M059J (cell line): ENCODE measurements around the gene RPS28. TPM values are rescaled to one million over a fixed set of nuclear protein-coding genes. Genes with fewer than 3 reads are reported as not detected.
"Not testable (repeated sequence)": the region's sequence is repeated elsewhere in the genome, so short reads cannot be mapped to it uniquely, and the experiment has no call there.

Source experiments
- DNase-seq: peaks from one replicate; pipeline ENCODE4 v3.0.0-alpha.2; 2012; ENCODE audit warnings: low read depth
- total RNA-seq: library from RNA; depleted of rRNA; stranded (reverse); fragments of >200 nt; shearing (Covaris generic); gene quantifications from 2 replicates; pipeline ENCODE4 v1.2.3, GENCODE V29; 2014

The RPS28 gene
- total RNA-seq, 1 experiment from 2014 or later, result 179 TPM

- peak; percentile 90 for DNase-seq
These were observed 21.6 kb downstream of the RPS28 start, which contains the start of gene KANK3 for GRCh38 chr19:8342684-8343482. Gene KANK3 (minus strand): TSS chr19:8343262. CDS start chr19:8337828, 5,434 bp downstream.

- DNase-seq, result no peak
These were observed 22.2 kb downstream of the RPS28 start for GRCh38 chr19:8343483-8343844.

DNA sequence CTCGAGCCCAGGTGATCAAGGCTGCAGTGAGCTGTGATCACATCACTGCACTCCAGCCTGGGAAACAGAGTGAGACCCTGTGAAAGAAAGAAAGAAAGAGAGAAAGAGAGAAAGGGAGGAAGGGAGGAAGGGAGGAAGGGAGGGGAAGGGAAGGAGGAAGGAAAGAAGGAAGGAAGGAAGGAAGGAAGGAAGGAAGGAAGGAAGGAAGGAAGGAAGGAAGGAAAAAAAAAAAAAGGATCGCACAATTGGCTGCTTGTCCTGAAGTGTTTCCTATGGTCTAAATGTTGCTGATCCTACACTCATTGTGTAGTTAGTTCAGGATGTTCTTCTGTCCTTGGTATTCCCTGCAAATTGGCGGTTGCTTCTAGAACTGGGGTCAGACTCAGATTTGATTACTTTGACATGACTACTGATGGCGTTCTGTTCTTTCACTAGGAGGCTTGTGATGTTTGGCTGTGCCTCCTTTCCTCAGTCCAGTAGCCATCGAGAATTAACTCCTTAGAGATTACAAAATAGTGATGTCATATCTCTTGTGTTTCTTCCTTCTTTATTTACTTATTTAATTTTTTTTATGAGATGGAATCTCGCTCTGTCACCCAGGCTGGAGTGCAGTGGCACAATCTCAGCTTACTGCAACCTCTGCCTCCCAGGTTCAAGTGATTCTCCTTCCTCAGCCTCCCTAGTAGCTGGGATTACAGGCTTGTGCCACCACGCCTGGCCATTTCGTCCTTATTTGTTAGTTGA is 28.5 kb downstream of the RPS28 start:
- DNase-seq, result not testable (repeated sequence)

DNA sequence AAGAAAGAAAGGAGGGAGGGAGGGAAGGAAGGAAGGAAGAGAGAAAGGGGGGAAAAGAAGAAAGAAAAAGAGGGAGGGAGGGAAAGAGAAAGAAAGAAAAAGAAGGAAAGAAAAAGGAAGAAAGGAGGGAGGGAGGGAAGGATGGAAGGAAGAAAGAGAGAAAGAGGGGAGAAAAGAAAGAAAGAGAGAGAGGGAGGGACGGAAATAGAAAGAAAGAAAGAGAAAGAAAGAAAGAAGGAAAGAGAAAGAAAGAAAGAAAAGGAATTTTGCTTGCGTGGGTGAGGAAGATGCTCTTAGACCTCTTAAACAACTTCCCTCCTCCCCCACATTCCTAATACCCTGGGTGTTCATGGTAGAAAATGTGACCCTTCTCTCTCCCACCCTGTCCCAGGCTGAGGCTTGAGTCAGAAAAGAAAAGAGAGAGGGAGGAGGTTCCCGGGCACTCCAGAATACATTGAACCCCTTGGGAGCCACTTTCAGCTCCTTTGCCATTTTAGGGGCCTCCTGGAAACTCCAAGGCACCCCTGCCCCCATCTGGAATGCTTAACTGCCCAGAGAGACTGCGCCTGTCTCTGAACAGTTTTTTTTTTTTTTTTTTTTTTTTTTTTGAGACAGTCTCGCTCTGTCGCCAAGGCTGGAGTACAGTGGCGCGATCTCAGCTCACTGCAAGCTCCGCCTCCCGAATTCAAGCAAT is 31.0 kb downstream of the RPS28 start:
- DNase-seq, result no peak

GRCh38 chr19:8352845-8353244 is 31.5 kb downstream of the RPS28 start:
- DNase-seq, result not testable (repeated sequence)

DNA sequence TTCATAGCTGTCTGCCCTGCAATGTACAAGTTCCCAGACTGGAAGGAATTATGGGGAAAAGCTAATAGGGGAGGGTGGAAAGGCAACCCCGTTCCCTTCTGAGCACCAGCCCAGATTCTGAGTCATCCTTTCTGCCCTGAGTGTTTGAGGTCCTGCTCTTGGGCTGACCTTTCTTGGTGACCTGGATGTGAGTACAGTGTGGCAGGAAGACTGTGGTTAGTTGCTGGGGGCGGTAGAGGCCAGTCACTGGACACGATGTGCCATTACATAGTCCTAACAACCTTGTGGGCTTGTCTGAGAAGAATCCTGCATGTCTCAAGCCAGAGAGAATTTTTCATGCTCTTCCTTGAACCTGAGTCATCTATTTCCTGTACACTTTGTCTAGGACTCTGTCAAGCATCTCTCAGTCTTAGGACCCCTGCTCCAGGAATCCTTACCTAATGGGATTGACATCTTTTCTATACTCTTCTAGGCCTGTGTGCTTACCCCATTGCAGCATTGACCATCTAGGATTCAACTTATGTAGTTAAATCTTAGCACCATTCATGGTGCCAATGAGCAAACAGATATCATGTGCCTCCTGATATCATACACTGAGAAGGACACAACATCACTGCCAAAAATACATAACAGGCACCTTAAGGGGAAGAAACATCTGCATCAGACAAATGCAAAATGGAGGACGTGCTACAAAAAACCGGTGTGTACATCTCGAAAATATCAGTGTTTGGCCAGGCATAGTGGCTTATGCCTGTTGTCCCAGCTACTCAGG is 34.5 kb downstream of the RPS28 start:
- DNase-seq, result peak; percentile 100

- DNase-seq, result no peak
These were observed 35.8 kb downstream of the RPS28 start for GRCh38 chr19:8357007-8357521.

GRCh38 chr19:8358948-8359347 is 37.7 kb downstream of the RPS28 start:
- no peak for DNase-seq

DNA sequence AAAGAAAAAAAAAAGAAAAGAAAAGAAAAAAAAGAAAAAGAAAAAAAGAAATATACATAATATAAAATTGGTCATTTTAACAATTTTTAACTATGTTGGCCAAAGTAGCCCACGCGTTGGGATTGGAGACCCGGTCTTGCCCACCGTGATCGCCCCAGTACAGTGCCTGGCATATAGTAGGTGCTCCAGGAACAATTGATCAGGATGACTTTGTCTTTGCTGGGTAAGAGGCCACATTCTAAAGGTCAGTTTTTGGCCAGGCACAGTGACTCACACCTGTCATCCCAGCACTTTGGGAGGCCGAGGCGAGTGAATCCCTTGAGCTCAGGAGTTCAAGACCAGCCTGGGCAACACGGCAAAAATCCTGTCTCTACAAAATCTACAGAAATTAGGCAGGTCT is 38.9 kb downstream of the RPS28 start:
- DNase-seq, result no peak

GRCh38 chr19:8361921-8362793 is 40.9 kb downstream of the RPS28 start:
- peak; percentile 99 for DNase-seq

- peak; percentile 55 for DNase-seq
These were observed 42.8 kb downstream of the RPS28 start, which contains the start of gene ANGPTL4 for GRCh38 chr19:8363803-8364771. Gene ANGPTL4 (plus strand): TSS chr19:8364155. CDS start chr19:8364322, 167 bp downstream.

- DNase-seq, result no peak
These were observed 44.9 kb downstream of the RPS28 start for GRCh38 chr19:8366121-8366581.

- no peak for DNase-seq
These were observed 45.6 kb downstream of the RPS28 start for GRCh38 chr19:8366961-8367326.

GRCh38 chr19:8367327-8368001 is 46.2 kb downstream of the RPS28 start:
- peak; percentile 99 for DNase-seq

- DNase-seq, result no peak
These were observed 49.1 kb downstream of the RPS28 start for GRCh38 chr19:8370176-8371010.

DNA sequence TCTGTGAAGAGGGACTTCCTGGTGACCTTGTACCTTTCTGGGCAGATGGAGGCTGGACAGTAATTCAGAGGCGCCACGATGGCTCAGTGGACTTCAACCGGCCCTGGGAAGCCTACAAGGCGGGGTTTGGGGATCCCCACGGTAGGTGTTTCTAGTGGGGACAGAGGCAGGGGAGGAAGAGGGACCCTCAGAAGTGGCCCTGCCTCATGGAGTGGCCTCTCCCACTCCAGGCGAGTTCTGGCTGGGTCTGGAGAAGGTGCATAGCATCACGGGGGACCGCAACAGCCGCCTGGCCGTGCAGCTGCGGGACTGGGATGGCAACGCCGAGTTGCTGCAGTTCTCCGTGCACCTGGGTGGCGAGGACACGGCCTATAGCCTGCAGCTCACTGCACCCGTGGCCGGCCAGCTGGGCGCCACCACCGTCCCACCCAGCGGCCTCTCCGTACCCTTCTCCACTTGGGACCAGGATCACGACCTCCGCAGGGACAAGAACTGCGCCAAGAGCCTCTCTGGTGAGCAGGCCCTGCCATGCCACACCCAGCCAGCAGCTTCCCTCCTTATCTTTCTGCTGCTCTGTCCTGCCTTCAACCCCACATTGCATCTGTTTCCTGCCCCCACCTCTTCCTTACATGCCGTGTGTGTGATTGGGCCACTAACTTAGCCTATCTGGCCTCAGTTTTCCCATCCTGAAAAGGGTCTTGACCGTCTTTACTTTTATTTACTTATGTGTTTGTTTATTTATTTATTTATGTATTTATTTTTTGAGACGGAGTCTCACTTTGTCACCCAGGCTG is 49.9 kb downstream of the RPS28 start:
- no peak for DNase-seq
